Ascending aorta (tissue), 2 donors: ENCODE data around the gene EMC8. TPM values are rescaled to one million over a fixed set of nuclear protein-coding genes. Genes with fewer than 3 reads are reported as not detected.

Source experiments
- DNase-seq, 2 donors: peaks; one replicate each; pipeline ENCODE4 v3.0.0-alpha.2; 2019; ENCODE audit warnings: low spot score in 2 of 2
- H3K27ac ChIP-seq, 2 donors: fragments of 200-600 bp; sonication (generic); one replicate each; pipeline ENCODE4 v1.5.1; 2016 to 2017; ENCODE audit warnings: mild to moderate bottlenecking in 1 of 2
- H3K27me3 ChIP-seq: fragments of 200-600 bp; sonication (generic); one replicate; pipeline ENCODE4 v1.5.1; 2017
- H3K36me3 ChIP-seq, 2 donors: fragments of 200-600 bp; sonication (generic); one replicate each; pipeline ENCODE4 v1.5.1; 2016
- H3K4me1 ChIP-seq, 2 donors: fragments of 200-600 bp; sonication (generic); one replicate each; pipeline ENCODE4 v1.5.1; 2016 to 2017; ENCODE audit warnings: mild to moderate bottlenecking in 1 of 2
- H3K4me3 ChIP-seq, 2 donors: fragments of 200-600 bp; sonication (generic); one replicate each; pipeline ENCODE4 v1.5.1; 2016 to 2017; ENCODE audit warnings: mild to moderate bottlenecking in 1 of 2
- H3K9me3 ChIP-seq, 2 donors: fragments of 200-600 bp; sonication (generic); one replicate each; pipeline ENCODE4 v1.5.1; 2016
- intact Hi-C: fragments of 100-400 bp; cut with DNase I; formaldehyde crosslinking; loops from one replicate; pipeline ENCODE4 v1.15.1; 2023
- total RNA-seq: library from RNA; depleted of rRNA; stranded (reverse); fragments of >200 nt; gene quantifications from one replicate; pipeline ENCODE4 v1.1.0, GENCODE V29; 2016
- TF ChIP-seq, protein P1 (sequence below), 3 experiments: fragments of 200-600 bp in 2 of 3; fragments of 450-650 bp in 1 of 3; sonication (generic) in 2 of 3; IDR thresholded peaks; one replicate each; pipeline ENCODE4 v1.5.1; 2016 to 2019; ENCODE audit warnings: antibody characterized with exemption in 3 of 3, mild to moderate bottlenecking in 1 of 3, moderate library complexity in 1 of 3

The EMC8 gene
- total RNA-seq, 1 donor from 2014 or later = 11.9 TPM

DNA sequence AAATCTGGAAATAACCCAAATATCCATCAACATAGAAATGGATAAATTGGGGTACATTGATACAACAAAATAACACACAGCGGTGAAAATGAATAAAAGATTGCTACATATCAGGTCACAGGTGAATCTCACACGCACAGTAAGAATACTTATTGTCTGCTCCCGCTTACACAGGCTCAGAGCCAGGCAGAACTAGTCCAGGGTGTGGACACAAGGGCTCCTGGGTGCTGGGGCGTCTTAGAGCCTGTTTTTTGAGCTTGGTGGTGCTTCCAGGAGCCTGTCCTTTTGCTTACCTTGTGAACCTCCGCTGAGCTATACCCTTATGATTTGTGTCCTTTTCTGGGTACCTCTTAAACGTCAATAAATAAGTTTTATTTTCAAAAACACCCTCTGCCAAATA, 28.6 kb downstream of the EMC8 start:
- H3K27me3 ChIP-seq = no peaks in the 10 kb centered on the region
- intact Hi-C loops = no loop called here
- no peak for DNase-seq
- no peak overlapping the region for H3K4me3 ChIP-seq
- H3K9me3 ChIP-seq = no peaks in the 10 kb centered on the region
- TF ChIP-seq, protein P1, sequence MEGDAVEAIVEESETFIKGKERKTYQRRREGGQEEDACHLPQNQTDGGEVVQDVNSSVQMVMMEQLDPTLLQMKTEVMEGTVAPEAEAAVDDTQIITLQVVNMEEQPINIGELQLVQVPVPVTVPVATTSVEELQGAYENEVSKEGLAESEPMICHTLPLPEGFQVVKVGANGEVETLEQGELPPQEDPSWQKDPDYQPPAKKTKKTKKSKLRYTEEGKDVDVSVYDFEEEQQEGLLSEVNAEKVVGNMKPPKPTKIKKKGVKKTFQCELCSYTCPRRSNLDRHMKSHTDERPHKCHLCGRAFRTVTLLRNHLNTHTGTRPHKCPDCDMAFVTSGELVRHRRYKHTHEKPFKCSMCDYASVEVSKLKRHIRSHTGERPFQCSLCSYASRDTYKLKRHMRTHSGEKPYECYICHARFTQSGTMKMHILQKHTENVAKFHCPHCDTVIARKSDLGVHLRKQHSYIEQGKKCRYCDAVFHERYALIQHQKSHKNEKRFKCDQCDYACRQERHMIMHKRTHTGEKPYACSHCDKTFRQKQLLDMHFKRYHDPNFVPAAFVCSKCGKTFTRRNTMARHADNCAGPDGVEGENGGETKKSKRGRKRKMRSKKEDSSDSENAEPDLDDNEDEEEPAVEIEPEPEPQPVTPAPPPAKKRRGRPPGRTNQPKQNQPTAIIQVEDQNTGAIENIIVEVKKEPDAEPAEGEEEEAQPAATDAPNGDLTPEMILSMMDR (IDR thresholded peaks at IDR 0.05) = no peak
- H3K27ac ChIP-seq = no peak overlapping the region
- peaks cover 0 to 9% of the 10 kb centered on the region in 2 donors for H3K36me3 ChIP-seq
- no peaks in the 10 kb centered on the region for H3K4me1 ChIP-seq

- DNase-seq = no peak
Observed at GRCh38 chr16:85768199-85768598, 31.1 kb downstream of the EMC8 start.

DNA sequence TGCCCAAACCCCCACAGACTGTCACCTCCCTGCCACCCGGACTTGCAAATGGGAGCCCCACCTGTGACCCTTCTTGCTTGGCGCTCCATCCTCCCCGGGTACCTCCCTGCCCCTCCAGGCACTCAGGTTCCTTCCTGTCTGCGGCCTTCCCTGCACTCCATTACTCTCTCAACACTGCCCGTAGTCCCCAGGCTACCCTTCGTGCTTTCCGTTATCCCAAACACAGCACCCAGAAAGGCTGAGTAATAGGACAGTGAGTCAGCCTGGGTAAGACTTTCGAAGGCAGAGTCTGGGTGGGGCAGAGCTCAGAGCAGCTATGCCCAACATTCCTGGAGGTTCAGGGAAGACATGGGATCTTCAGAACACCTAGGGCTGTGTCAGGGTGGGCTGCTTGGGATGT, 31.8 kb downstream of the EMC8 start:
- intact Hi-C loops = no loop called here
- H3K27me3 ChIP-seq = no peaks in the 10 kb centered on the region
- no peaks in the 10 kb centered on the region for H3K9me3 ChIP-seq
- no peak overlapping the region for H3K27ac ChIP-seq
- H3K4me3 ChIP-seq = no peak overlapping the region
- no peaks in the 10 kb centered on the region for H3K36me3 ChIP-seq
- no peaks in the 10 kb centered on the region for H3K4me1 ChIP-seq
- TF ChIP-seq, protein P1 (IDR thresholded peaks at IDR 0.05) = no peak
- no peak for DNase-seq

More at GRCh38 chr16:85768199-85768598, 31.1 kb downstream of the EMC8 start:
- Histone ChIP-seq H3K27ac (no peak overlapping the region), H3K4me3 (no peak overlapping the region), H3K4me1 (no peaks in the 10 kb centered on the region), H3K36me3 (no peaks in the 10 kb centered on the region), H3K27me3 (no peaks in the 10 kb centered on the region), H3K9me3 (no peaks in the 10 kb centered on the region)
- TF ChIP-seq, protein P1 (IDR thresholded peaks at IDR 0.05) = no peak
- intact Hi-C loops = no loop called here

- no peaks in the 10 kb centered on the region for H3K9me3 ChIP-seq
- H3K27me3 ChIP-seq = no peaks in the 10 kb centered on the region
- TF ChIP-seq, protein P1 (IDR thresholded peaks at IDR 0.05) = no peak
- H3K4me3 ChIP-seq = no peak overlapping the region
- DNase-seq = no peak
- H3K27ac ChIP-seq = no peak overlapping the region
- H3K4me1 ChIP-seq = no peaks in the 10 kb centered on the region
- no peaks in the 10 kb centered on the region for H3K36me3 ChIP-seq
- intact Hi-C loops = no loop called here
Observed at GRCh38 chr16:85765767-85766166, 33.6 kb downstream of the EMC8 start.

- intact Hi-C loops = no loop called here
- Histone ChIP-seq H3K27me3 (no peaks in the 10 kb centered on the region), H3K4me3 (no peak overlapping the region), H3K4me1 (no peaks in the 10 kb centered on the region), H3K36me3 (no peaks in the 10 kb centered on the region), H3K27ac (no peak overlapping the region), H3K9me3 (no peaks in the 10 kb centered on the region)
- TF ChIP-seq, protein P1 (IDR thresholded peaks at IDR 0.05) = no peak
- no peak for DNase-seq
Observed at GRCh38 chr16:85765211-85765610, 34.1 kb downstream of the EMC8 start.

GRCh38 chr16:85763616-85764015, 35.7 kb downstream of the EMC8 start:
- H3K9me3 ChIP-seq = no peaks in the 10 kb centered on the region
- H3K36me3 ChIP-seq = no peaks in the 10 kb centered on the region
- H3K4me3 ChIP-seq = no peak overlapping the region
- no peaks in the 10 kb centered on the region for H3K4me1 ChIP-seq
- TF ChIP-seq, protein P1 (IDR thresholded peaks at IDR 0.05) = no peak
- no peaks in the 10 kb centered on the region for H3K27me3 ChIP-seq
- intact Hi-C loops = no loop called here
- DNase-seq = no peak
- no peak overlapping the region for H3K27ac ChIP-seq
